WTC11 (cell line): ENCODE results near the gene ARHGAP42. TPM values are rescaled to one million over a fixed set of nuclear protein-coding genes. Genes with fewer than 3 reads are reported as not detected.

Source experiments
- ATAC-seq: fragments of 200-7000 bp; cut with Tn5 transposase; 2 replicates; pipeline ENCODE4 v1.10.0; 2021; ENCODE audit warnings: mild to moderate bottlenecking, moderate library complexity
- CTCF ChIA-PET: fragments of 300-600 bp; sonication (Branson Sonifier 250); formaldehyde crosslinking; loops from one replicate; lab custom pipeline; 2021; ENCODE audit warnings: antibody characterized with exemption; lab: Charles Lee
- POLR2A ChIA-PET: fragments of 350-600 bp; sonication (Branson Sonifier 250); formaldehyde crosslinking; loops from one replicate; lab custom pipeline; 2021; ENCODE audit warnings: antibody characterized with exemption; lab: Charles Lee
- DNase-seq: peaks from one replicate; pipeline ENCODE4 v3.0.0; 2021; ENCODE audit warnings: low spot score
- H3K27ac Mint-ChIP-seq: 2 replicates; pipeline ENCODE4 v1.8.0; 2021; ENCODE audit warnings: mixed read lengths
- H3K27me3 Mint-ChIP-seq: 2 replicates; pipeline ENCODE4 v1.8.0; 2021; ENCODE audit warnings: low read depth, mild to moderate bottlenecking, moderate library complexity, mixed read lengths
- H3K36me3 Mint-ChIP-seq: 2 replicates; pipeline ENCODE4 v1.8.0; 2021; ENCODE audit warnings: mixed read lengths
- H3K4me1 Mint-ChIP-seq: 2 replicates; pipeline ENCODE4 v1.8.0; 2022; ENCODE audit warnings: mixed read lengths
- H3K4me3 Mint-ChIP-seq: 2 replicates; pipeline ENCODE4 v1.8.0; 2021; ENCODE audit warnings: mild to moderate bottlenecking, moderate library complexity, mixed read lengths
- H3K9me3 Mint-ChIP-seq: 2 replicates; pipeline ENCODE4 v1.8.0; 2021; ENCODE audit warnings: mixed read lengths
- CBFB ChIP-seq: sonication (generic); formaldehyde crosslinking; IDR thresholded peaks from 2 replicates; pipeline ENCODE4 v1.8.1; 2022; ENCODE audit warnings: mild to moderate bottlenecking, low read depth, missing genetic modification reagents
- ESRRA ChIP-seq: sonication (generic); formaldehyde crosslinking; IDR thresholded peaks from 2 replicates; pipeline ENCODE4 v1.8.1; 2022; ENCODE audit warnings: mild to moderate bottlenecking, missing genetic modification reagents, borderline replicate concordance
- FOXJ3 ChIP-seq: sonication (generic); formaldehyde crosslinking; IDR thresholded peaks from 2 replicates; pipeline ENCODE4 v1.9.0; 2021; ENCODE audit warnings: missing genetic modification reagents, mild to moderate bottlenecking, borderline replicate concordance
- HMGA2 ChIP-seq: fragments of 250-450 bp; sonication (Bioruptor Pico); IDR thresholded peaks from 2 replicates; pipeline ENCODE4 v1.4.0; 2021; ENCODE audit warnings: mild to moderate bottlenecking, moderate library complexity
- OVOL2 ChIP-seq: fragments of 250-450 bp; sonication (Bioruptor Pico); IDR thresholded peaks from 2 replicates; pipeline ENCODE4 v1.9.0; 2021; ENCODE audit warnings: mild to moderate bottlenecking, borderline replicate concordance
- RELA ChIP-seq: sonication (generic); formaldehyde crosslinking; IDR thresholded peaks from 2 replicates; pipeline ENCODE4 v1.8.1; 2022; ENCODE audit warnings: missing genetic modification reagents, mild to moderate bottlenecking, borderline replicate concordance
- ZBTB21 ChIP-seq: sonication (generic); formaldehyde crosslinking; IDR thresholded peaks from 2 replicates; pipeline ENCODE4 v1.8.1; 2023; ENCODE audit warnings: mild to moderate bottlenecking, missing genetic modification reagents, borderline replicate concordance
- ZNF121 ChIP-seq: sonication (generic); formaldehyde crosslinking; IDR thresholded peaks from 2 replicates; pipeline ENCODE4 v1.8.0; 2023; ENCODE audit warnings: missing genetic modification reagents
- ZNF219 ChIP-seq: sonication (generic); formaldehyde crosslinking; IDR thresholded peaks from 2 replicates; pipeline ENCODE4 v1.8.0; 2023; ENCODE audit warnings: missing genetic modification reagents, mild to moderate bottlenecking, borderline replicate concordance
- ZNF263 ChIP-seq: sonication (generic); formaldehyde crosslinking; IDR thresholded peaks from 2 replicates; pipeline ENCODE4 v1.8.1; 2022; ENCODE audit warnings: low read depth, mild to moderate bottlenecking, moderate library complexity, missing genetic modification reagents
- ZNF317 ChIP-seq: sonication (generic); formaldehyde crosslinking; IDR thresholded peaks from 2 replicates; pipeline ENCODE4 v1.8.1; 2023; ENCODE audit warnings: low read depth, mild to moderate bottlenecking, moderate library complexity, missing genetic modification reagents, borderline replicate concordance
- total RNA-seq: library from RNA; stranded (reverse); gene quantifications from 3 replicates; pipeline ENCODE4 v1.2.3, GENCODE V29; 2021
- TF ChIP-seq, protein P1 (sequence below): sonication (generic); formaldehyde crosslinking; conservative IDR thresholded peaks from 2 replicates; pipeline ENCODE4 v1.8.1; 2022; ENCODE audit warnings: mild to moderate bottlenecking, missing genetic modification reagents
- TF ChIP-seq, protein P2 (sequence below): sonication (generic); formaldehyde crosslinking; IDR thresholded peaks from 2 replicates; pipeline ENCODE4 v1.8.0; 2022; ENCODE audit warnings: mild to moderate bottlenecking, missing genetic modification reagents
- TF ChIP-seq, protein P3 (sequence below): sonication (generic); formaldehyde crosslinking; IDR thresholded peaks from 2 replicates; pipeline ENCODE4 v1.8.1; 2022; ENCODE audit warnings: missing genetic modification reagents, borderline replicate concordance
- TF ChIP-seq, protein P4 (sequence below): sonication (generic); formaldehyde crosslinking; IDR thresholded peaks from 2 replicates; pipeline ENCODE4 v1.8.1; 2022; ENCODE audit warnings: low read depth, missing genetic modification reagents, borderline replicate concordance
- TF ChIP-seq, protein P5 (sequence below): sonication (generic); formaldehyde crosslinking; IDR thresholded peaks from 2 replicates; pipeline ENCODE4 v1.8.0; 2022; ENCODE audit warnings: missing genetic modification reagents
- TF ChIP-seq, protein P6 (sequence below): sonication (generic); formaldehyde crosslinking; IDR thresholded peaks from 2 replicates; pipeline ENCODE4 v1.8.1; 2023; ENCODE audit warnings: mild to moderate bottlenecking, missing genetic modification reagents

Gene ARHGAP42
- total RNA-seq, 1 experiment from 2014 or later, result 32.5 TPM

DNA sequence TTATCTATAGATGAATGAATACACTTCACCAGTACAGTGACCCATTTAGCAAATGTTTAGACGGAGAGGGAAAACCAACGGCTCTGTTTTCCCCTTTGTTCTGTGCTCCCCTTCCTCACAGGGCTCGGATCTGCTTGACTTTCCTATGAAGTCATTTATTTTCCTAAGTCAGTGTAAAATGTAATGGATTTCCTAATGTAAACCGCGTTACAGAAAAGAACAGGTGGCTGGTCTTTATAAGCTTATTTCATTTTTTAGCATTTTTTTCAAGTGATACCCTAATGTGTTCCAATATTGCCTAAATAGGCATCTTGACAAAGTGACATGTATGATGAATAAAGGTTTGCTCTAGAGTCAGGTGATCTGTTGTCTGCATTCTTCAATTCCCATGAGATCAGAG, 235.0 kb downstream of the ARHGAP42 start:
- ATAC-seq (no peak), DNase-seq (no peak)
- H3K27ac Mint-ChIP-seq, result no peak overlapping the region
- no peaks in the 10 kb centered on the region for H3K9me3 Mint-ChIP-seq
- CTCF ChIA-PET, result no interaction called here
- POLR2A ChIA-PET, result no interaction called here
- no peaks in the 10 kb centered on the region for H3K27me3 Mint-ChIP-seq
- no peak for TF ChIP-seq RELA
- TF ChIP-seq, protein P1, sequence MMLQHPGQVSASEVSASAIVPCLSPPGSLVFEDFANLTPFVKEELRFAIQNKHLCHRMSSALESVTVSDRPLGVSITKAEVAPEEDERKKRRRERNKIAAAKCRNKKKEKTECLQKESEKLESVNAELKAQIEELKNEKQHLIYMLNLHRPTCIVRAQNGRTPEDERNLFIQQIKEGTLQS, result no peak
- no peak for TF ChIP-seq HMGA2 (CRISPR knock-in tag)
- TF ChIP-seq CBFB (CRISPR knock-in tag), result no peak
- no peak for TF ChIP-seq ZNF219 (CRISPR knock-in tag)
- TF ChIP-seq, protein P2, sequence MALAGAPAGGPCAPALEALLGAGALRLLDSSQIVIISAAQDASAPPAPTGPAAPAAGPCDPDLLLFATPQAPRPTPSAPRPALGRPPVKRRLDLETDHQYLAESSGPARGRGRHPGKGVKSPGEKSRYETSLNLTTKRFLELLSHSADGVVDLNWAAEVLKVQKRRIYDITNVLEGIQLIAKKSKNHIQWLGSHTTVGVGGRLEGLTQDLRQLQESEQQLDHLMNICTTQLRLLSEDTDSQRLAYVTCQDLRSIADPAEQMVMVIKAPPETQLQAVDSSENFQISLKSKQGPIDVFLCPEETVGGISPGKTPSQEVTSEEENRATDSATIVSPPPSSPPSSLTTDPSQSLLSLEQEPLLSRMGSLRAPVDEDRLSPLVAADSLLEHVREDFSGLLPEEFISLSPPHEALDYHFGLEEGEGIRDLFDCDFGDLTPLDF (CRISPR knock-in tag), result no peak
- TF ChIP-seq, protein P3, sequence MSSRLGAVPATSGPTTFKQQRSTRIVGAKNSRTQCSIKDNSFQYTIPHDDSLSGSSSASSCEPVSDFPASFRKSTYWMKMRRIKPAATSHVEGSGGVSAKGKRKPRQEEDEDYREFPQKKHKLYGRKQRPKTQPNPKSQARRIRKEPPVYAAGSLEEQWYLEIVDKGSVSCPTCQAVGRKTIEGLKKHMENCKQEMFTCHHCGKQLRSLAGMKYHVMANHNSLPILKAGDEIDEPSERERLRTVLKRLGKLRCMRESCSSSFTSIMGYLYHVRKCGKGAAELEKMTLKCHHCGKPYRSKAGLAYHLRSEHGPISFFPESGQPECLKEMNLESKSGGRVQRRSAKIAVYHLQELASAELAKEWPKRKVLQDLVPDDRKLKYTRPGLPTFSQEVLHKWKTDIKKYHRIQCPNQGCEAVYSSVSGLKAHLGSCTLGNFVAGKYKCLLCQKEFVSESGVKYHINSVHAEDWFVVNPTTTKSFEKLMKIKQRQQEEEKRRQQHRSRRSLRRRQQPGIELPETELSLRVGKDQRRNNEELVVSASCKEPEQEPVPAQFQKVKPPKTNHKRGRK (CRISPR knock-in tag), result no peak
- TF ChIP-seq, protein P4, sequence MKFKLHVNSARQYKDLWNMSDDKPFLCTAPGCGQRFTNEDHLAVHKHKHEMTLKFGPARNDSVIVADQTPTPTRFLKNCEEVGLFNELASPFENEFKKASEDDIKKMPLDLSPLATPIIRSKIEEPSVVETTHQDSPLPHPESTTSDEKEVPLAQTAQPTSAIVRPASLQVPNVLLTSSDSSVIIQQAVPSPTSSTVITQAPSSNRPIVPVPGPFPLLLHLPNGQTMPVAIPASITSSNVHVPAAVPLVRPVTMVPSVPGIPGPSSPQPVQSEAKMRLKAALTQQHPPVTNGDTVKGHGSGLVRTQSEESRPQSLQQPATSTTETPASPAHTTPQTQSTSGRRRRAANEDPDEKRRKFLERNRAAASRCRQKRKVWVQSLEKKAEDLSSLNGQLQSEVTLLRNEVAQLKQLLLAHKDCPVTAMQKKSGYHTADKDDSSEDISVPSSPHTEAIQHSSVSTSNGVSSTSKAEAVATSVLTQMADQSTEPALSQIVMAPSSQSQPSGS (CRISPR knock-in tag), result no peak
- TF ChIP-seq ZNF317 (CRISPR knock-in tag), result no peak
- no peak for TF ChIP-seq FOXJ3 (CRISPR knock-in tag)
- TF ChIP-seq OVOL2 (CRISPR knock-in tag), result no peak
- no peaks in the 10 kb centered on the region for H3K36me3 Mint-ChIP-seq
- no peak overlapping the region for H3K4me3 Mint-ChIP-seq
- peaks cover 12% of the 10 kb centered on the region for H3K4me1 Mint-ChIP-seq

DNA sequence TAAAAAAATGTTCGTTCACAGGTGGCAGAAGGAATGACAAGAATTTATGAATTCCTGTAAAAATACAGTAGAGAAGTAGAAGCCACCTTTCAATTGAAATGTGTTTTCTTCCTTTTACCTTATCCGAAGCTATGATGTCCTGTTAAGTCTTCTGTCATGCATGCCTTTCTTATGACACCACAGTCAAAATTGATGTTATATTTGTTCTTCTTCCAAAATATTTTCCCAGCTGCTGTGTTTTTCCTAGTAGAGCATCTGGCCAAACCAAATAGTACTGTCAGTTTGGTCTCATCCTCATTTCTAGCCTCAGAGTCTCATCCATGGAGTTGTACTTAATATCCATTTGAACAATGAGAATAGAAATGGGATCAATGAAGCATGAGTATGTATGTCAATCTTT, 236.5 kb downstream of the ARHGAP42 start:
- H3K36me3 Mint-ChIP-seq, result no peaks in the 10 kb centered on the region
- POLR2A ChIA-PET, result no interaction called here
- TF ChIP-seq ZBTB21 (CRISPR knock-in tag) (no peak), ESRRA (CRISPR knock-in tag) (no peak), ZNF263 (CRISPR knock-in tag) (no peak), ZNF121 (no peak), FOXJ3 (CRISPR knock-in tag) (no peak), RELA (no peak)
- TF ChIP-seq, protein P5, sequence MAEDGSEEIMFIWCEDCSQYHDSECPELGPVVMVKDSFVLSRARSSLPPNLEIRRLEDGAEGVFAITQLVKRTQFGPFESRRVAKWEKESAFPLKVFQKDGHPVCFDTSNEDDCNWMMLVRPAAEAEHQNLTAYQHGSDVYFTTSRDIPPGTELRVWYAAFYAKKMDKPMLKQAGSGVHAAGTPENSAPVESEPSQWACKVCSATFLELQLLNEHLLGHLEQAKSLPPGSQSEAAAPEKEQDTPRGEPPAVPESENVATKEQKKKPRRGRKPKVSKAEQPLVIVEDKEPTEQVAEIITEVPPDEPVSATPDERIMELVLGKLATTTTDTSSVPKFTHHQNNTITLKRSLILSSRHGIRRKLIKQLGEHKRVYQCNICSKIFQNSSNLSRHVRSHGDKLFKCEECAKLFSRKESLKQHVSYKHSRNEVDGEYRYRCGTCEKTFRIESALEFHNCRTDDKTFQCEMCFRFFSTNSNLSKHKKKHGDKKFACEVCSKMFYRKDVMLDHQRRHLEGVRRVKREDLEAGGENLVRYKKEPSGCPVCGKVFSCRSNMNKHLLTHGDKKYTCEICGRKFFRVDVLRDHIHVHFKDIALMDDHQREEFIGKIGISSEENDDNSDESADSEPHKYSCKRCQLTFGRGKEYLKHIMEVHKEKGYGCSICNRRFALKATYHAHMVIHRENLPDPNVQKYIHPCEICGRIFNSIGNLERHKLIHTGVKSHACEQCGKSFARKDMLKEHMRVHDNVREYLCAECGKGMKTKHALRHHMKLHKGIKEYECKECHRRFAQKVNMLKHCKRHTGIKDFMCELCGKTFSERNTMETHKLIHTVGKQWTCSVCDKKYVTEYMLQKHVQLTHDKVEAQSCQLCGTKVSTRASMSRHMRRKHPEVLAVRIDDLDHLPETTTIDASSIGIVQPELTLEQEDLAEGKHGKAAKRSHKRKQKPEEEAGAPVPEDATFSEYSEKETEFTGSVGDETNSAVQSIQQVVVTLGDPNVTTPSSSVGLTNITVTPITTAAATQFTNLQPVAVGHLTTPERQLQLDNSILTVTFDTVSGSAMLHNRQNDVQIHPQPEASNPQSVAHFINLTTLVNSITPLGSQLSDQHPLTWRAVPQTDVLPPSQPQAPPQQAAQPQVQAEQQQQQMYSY (CRISPR knock-in tag), result no peak
- TF ChIP-seq, protein P6, sequence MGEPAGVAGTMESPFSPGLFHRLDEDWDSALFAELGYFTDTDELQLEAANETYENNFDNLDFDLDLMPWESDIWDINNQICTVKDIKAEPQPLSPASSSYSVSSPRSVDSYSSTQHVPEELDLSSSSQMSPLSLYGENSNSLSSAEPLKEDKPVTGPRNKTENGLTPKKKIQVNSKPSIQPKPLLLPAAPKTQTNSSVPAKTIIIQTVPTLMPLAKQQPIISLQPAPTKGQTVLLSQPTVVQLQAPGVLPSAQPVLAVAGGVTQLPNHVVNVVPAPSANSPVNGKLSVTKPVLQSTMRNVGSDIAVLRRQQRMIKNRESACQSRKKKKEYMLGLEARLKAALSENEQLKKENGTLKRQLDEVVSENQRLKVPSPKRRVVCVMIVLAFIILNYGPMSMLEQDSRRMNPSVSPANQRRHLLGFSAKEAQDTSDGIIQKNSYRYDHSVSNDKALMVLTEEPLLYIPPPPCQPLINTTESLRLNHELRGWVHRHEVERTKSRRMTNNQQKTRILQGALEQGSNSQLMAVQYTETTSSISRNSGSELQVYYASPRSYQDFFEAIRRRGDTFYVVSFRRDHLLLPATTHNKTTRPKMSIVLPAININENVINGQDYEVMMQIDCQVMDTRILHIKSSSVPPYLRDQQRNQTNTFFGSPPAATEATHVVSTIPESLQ, result no peak
- H3K4me3 Mint-ChIP-seq, result no peak overlapping the region
- peaks cover 14% of the 10 kb centered on the region for H3K4me1 Mint-ChIP-seq
- H3K27ac Mint-ChIP-seq, result no peak overlapping the region
- CTCF ChIA-PET, result no interaction called here
- H3K9me3 Mint-ChIP-seq, result no peaks in the 10 kb centered on the region
- no peaks in the 10 kb centered on the region for H3K27me3 Mint-ChIP-seq
- ATAC-seq (no peak), DNase-seq (no peak)
